ENCODE data around the gene ZFP91.

DNA sequence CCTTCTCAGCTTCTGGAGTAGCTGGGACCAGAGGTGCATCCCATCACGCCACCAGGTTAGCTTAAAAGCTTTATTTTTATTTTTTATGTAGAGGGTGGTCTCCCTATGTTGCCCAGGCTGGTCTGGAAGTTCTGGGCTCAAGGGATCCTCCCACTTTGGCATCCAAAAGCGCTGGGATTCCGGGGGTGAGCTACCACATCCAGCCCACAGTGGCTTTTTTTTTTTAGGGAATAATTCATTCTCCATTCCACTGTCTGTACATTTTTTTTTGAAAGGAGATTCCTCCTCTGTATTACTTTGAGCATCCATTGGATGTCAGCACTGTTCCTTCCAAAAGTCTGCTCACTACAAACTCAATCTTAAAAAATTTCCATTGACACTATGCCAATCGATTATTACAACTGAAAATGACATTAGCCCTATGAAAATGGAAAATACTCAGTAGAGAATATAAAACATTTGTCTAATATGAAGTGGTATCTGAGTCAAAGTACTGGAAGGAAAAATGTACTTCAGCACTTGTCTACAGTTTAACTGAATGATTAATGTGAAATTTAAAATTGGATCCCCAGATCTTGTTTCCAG is 1.9 kb upstream of the ZFP91 start:
- TF ChIP-seq CTCF (IDR thresholded peaks at IDR 0.05; ENCODE audit: insufficient read depth, low read length) = no peak
- TF ChIP-seq, protein P1, sequence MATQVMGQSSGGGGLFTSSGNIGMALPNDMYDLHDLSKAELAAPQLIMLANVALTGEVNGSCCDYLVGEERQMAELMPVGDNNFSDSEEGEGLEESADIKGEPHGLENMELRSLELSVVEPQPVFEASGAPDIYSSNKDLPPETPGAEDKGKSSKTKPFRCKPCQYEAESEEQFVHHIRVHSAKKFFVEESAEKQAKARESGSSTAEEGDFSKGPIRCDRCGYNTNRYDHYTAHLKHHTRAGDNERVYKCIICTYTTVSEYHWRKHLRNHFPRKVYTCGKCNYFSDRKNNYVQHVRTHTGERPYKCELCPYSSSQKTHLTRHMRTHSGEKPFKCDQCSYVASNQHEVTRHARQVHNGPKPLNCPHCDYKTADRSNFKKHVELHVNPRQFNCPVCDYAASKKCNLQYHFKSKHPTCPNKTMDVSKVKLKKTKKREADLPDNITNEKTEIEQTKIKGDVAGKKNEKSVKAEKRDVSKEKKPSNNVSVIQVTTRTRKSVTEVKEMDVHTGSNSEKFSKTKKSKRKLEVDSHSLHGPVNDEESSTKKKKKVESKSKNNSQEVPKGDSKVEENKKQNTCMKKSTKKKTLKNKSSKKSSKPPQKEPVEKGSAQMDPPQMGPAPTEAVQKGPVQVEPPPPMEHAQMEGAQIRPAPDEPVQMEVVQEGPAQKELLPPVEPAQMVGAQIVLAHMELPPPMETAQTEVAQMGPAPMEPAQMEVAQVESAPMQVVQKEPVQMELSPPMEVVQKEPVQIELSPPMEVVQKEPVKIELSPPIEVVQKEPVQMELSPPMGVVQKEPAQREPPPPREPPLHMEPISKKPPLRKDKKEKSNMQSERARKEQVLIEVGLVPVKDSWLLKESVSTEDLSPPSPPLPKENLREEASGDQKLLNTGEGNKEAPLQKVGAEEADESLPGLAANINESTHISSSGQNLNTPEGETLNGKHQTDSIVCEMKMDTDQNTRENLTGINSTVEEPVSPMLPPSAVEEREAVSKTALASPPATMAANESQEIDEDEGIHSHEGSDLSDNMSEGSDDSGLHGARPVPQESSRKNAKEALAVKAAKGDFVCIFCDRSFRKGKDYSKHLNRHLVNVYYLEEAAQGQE (IDR thresholded peaks at IDR 0.05; ENCODE audit: insufficient replicate concordance, low read depth) = no peak
- no peak for TF ChIP-seq POLR2AphosphoS5 (IDR thresholded peaks at IDR 0.05; ENCODE audit: low read depth)
- TF ChIP-seq GABPA (IDR thresholded peaks at IDR 0.05; ENCODE audit: low read depth) = no peak

Data from HL-60 (cell line).